IPS-NIHi7 (cell line): ENCODE measurements around the gene AP3B2.
"Not testable (repeated sequence)": the region's sequence is repeated elsewhere in the genome, so short reads cannot be mapped to it uniquely, and the experiment has no call there.

Experiments used
- DNase-seq: peaks from one replicate; pipeline ENCODE4 v3.0.0; 2012; ENCODE audit warnings: mixed read lengths; ENCODE audit errors: extremely low spot score

AP3B2 gene, protein sequence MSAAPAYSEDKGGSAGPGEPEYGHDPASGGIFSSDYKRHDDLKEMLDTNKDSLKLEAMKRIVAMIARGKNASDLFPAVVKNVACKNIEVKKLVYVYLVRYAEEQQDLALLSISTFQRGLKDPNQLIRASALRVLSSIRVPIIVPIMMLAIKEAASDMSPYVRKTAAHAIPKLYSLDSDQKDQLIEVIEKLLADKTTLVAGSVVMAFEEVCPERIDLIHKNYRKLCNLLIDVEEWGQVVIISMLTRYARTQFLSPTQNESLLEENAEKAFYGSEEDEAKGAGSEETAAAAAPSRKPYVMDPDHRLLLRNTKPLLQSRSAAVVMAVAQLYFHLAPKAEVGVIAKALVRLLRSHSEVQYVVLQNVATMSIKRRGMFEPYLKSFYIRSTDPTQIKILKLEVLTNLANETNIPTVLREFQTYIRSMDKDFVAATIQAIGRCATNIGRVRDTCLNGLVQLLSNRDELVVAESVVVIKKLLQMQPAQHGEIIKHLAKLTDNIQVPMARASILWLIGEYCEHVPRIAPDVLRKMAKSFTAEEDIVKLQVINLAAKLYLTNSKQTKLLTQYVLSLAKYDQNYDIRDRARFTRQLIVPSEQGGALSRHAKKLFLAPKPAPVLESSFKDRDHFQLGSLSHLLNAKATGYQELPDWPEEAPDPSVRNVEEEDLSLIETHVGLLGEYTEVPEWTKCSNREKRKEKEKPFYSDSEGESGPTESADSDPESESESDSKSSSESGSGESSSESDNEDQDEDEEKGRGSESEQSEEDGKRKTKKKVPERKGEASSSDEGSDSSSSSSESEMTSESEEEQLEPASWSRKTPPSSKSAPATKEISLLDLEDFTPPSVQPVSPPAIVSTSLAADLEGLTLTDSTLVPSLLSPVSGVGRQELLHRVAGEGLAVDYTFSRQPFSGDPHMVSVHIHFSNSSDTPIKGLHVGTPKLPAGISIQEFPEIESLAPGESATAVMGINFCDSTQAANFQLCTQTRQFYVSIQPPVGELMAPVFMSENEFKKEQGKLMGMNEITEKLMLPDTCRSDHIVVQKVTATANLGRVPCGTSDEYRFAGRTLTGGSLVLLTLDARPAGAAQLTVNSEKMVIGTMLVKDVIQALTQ

DNA sequence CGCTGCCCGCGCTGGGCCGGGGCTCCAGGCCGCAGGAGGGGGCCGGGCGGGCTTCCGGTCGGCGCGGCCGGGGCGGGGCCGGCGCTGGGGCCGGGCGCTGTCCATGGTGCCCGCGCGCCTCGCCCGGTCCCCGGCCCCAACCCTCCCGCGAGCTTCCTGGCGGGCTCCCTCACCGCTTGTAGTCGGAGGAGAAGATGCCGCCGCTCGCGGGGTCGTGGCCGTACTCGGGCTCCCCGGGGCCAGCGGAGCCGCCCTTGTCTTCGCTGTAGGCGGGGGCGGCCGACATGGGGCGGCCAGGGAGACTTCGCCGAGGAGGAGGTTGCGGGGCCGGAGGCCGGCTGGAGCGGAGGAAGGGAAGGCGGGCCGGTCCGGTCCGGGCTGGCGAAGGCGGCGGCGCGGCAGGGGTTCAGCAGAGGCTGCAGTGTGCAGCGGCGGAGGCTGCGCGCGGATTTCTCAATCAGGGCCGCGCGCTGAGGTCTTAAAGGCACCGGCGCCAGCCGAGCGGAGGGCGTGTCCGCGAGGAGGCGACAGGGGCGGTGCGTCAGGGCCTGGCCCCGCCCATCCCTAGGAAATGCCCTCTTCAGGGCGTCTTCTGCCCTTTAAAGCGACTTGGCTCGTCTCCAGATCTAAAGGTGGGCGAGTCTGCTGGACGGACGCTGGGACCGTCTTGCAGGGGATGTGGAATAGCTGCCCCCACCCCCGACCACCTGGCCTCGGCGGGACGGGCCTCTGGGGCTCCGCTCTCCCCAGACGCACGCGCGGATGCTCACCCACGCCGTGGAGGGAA, at the start of gene AP3B2:
TSS of gene AP3B2 (minus strand) at position 455 of the 787 bp plus-strand sequence. CDS start at position 286, 169 bp downstream.
- peak; percentile 96 for DNase-seq

DNA sequence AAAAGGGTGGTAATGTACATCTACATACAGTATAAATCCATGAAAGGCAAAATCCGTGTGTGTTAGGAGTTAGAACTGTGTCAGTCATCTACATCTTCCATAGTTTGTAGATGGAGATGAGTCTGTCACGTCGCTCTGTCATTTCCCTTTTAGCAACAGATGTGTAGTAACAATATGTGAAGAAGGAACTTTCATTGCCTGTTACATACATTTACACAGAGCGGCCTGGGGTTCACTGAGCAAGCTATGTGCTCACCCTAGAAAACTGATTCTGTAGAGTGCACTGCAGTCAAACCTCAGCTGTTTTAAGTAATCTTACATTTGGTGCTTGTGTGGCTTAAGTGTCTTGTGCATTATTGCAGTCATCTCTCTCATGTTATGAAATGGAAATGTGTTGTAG, 41.6 kb upstream of the AP3B2 start:
- DNase-seq: no peak

DNA sequence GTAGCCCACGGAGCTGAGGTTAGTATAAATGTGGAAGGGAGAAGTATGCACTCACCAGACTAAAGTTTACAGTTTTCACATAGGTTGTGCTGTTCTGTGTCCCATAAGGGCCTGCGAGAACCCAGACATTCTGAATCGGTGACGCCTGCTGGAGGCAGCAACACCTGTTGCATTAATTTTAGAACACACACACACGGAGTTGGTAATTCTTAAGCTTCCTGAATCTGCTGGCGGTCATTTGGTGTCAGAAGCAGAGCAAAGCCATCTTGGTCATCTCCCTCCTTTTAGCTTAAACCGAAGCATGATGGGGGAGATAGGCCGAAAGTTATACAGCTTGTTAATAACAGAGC, 41.1 kb upstream of the AP3B2 start:
- no peak for DNase-seq

DNA sequence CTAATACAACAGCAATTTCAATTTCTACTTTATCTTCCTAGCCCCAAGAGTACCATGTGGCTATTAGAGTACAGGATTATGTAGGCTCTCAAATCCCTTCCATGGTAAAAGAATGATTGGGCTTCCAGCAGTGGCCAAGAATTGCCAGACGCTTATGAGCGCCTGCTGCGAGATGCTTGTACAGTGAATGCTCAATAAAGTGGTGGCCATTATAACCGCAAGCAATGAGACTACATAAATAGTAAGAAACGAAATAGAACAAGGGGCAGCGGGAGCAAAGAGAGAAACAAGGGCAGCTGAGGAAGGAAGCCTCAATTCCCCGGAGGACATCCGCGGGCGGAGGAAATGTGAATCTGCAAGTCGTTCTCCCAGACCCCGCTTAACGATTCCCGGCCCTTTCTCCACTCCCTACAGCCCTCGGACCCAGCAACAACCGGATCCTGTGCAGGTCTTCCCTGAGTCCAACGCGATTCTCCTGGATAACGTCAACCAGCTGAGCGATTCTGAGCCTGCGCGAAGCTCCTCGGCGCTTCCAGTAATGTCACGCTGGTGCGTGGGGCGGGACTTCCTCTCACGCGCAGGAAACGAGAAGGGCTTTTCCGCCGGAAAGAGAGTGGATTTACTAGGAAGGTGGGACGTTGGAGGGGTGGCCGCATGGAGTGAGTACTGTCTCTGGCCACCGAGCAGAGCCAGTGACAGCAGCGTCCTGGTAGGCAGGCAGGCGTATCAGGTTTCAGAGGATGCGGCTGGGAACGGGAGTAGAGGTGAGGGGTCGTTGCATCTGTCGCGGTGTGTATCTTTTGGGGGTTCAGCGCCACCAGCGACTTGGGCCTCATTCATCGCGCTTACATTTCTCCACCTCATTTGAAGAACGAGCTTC, 40.5 kb upstream of the AP3B2 start:
- peak; percentile 90 for DNase-seq

DNA sequence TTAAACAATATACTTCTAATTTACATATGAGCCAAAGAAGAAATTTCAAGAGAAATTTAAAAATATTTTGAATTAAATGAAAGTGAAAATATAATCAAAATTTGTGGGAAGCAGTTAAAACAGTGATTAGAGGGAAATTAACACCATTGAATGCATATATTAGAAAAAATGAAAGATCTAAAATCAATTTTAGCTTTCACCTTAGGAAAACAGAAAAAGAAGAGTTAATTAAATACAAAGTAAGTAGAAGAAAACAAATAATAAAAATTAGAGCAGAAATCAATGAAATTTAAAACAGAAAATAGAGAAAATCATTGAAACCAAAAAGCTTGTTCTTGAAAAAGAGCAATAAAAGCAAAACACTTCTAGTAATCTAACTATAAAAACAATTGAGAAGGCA, 38.6 kb upstream of the AP3B2 start:
- no peak for DNase-seq

DNA sequence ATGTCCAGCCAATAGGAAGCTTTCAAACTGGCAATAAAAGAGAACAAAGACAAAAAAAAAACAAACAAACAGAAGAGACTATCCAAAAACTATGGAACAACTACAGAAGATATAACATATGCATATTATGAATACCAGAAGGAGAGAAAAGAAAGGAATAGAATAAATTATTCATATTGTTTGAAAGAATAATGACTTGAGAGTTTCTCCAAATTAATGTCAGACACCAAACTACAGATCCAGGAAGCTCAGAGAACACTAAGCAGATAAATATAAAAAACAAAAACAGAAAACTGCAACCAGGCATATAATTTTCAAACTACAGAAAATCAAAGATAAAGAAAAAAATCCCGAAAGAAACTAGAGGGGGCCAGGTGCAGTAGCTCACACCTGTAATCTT, 34.1 kb upstream of the AP3B2 start:
- DNase-seq: no peak

DNA sequence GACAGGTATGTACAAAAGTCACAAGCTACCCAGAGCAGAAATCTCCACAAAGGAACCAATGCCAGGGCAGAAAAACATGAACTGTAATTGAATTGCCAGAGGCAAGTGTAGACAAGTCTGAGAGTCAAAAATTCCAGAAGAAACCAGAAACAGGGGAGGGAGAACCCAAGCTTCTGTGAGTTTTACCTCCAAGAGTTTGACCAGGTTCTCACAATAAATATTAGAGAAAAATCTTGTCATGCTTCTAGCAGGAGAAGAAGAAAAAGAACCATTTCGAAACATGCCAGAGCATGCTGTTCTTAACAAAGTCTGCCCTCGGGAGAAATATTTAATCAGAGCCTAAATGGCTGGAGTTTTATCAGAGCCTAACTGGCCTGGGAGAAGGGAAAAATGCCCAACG, 32.5 kb upstream of the AP3B2 start:
- DNase-seq: no peak

DNA sequence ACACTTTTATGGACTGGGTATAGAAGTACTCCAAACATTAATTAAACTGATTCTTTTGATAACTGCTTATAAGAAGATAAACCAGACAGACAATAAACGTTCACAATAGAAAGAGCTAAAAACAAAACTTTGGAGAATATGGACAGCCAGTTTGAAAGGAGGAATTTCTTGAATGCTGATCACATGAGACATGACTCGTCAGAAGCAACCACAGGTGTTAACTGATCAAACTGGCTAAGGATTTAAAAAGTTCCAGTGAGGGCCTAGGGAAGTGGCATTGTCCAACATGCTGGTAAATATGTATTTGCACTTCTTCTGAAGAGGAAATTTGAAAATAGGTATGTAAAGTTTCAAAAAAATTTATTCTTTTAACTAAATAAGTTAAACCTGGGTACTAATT, 29.4 kb upstream of the AP3B2 start:
- DNase-seq: no peak

DNA sequence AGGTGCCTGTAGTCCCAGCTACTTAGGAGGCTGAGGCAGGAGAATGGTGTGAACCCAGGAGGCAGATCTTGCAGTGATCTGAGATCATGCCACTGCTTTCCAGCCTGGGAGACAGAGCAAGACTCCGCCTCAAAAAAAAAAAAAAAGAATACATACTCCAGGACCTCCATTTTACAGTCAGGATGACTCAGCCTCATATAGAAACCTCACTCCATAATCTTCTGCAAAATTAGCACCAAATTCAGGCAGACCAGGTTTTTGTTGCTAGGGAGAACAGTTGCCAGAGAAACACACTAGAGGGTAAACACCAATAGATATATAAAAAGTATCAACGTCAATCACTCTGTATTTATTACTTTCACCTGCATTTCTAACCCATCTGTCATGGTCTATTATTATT, 28.3 kb upstream of the AP3B2 start:
- DNase-seq: no peak

DNA sequence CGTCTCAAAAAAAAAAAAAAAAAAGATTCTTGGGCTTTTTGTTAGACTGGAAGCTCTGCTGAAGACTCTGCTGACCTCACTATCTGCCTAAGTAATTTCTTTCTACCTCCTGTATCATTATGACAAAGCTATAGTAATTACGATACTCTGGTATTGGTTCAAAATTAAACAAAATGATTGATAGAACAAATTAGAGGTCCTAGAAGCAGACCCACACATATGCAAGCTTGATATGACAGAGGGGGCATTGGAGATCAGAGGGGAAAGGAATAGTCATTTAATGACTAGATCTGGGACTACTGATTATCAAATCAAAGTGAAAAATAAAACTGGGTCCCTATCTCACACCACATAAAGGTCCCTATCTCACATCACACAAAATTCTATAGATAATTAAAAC, 21.9 kb upstream of the AP3B2 start:
- no peak for DNase-seq

DNA sequence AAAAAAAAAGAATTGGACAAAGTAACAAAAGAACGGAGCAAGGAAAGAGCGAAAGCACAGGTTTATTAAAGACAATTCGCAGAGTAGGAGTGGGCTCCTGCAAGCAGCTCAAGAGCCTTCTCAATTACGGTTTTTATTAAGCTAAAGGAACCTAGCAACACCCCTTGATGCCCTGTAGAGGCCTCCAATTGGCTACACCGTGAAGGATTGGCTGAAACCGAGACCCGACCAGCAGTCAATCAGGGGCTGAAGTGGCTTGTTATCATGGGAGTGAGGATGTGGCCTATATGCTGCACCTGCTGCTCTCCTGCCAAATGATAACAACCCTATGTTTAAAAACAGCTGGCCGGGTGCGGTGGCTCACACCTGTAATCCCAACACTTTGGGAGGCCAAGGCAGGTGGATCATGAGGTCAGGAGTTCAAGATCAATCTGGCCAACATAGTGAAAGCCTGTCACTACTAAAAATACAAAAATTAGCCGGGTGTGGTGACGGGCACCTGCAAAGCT, 20.4 kb upstream of the AP3B2 start:
- no peak for DNase-seq

DNA sequence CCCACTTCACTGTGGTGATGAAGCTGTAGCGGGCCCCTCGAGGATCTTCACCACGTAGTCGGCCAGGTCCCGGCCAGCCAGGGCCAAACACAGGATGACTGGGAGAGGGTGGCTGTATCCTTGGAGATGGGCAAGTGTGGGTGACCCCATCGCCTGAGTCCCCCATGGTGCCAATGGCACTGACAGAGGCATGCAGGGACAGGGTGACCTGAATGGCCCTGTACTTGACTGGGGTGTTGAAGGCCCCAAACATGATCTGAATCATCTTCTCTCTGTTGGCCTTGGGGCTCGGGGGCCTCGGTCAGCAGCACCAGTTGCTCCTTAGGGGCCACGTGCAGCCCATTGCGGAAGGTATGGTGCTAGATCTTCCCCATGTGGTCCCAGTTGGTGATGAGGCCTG, 17.1 kb upstream of the AP3B2 start:
- no peak for DNase-seq

DNA sequence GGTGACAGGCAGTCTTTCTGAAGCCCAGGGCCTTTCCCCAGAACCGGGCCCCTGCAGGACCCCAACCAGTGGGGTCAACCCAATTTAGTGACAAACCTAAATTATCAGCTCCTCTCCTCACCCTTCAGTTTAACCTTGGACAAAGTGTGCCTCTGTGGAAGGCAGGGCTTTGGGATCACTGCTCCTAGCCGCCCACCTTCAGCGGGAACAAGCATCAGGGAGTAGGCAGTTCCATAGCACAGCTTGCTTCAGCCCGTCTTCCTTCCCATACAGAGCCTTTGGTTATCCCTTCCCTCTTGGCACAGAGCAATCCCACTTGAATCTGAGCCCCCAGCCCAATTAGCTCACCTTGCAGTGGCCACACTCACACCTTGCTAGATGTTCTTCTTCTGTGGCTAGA, 5.3 kb upstream of the AP3B2 start:
- no peak for DNase-seq

DNA sequence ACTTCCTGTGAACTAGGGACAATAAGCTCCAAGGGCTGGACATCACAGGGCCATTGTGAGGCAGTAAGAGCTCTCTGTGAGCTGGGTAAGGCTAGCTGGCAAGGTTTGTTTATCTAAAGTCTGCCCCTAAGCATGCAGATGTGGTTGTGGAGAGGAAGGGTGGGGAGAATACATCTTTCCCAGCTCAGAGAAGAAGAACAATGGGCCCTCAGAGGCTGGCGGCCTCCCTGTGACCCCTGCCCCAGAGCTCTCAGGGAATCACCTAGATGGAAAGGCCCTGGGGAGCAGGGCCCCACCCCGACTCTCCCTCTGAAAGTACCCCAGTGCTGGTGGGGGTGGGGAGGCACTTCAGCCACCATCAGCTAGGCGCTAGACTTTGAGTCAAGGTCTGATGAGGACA, 4.3 kb upstream of the AP3B2 start:
- no peak for DNase-seq

DNA sequence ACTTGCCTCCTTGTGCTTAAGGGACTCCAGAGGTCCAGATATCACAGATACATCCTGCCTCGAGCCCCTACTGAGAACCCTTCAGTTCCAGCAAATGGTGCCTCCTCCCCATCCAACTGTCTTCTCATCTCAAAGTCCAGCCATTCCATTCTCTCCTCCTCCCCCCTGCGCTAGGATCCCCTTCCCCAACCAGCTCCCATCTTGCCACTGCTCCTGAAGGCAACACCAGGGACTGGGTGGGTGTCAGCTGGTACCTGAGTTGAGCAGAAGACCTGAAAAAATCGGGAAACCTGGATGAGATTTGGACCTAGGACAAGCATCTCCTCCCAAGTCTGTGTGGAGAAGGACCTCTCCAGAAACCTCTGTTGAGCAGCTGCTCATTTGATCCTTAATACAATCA, 2.4 kb upstream of the AP3B2 start:
- no peak for DNase-seq

DNA sequence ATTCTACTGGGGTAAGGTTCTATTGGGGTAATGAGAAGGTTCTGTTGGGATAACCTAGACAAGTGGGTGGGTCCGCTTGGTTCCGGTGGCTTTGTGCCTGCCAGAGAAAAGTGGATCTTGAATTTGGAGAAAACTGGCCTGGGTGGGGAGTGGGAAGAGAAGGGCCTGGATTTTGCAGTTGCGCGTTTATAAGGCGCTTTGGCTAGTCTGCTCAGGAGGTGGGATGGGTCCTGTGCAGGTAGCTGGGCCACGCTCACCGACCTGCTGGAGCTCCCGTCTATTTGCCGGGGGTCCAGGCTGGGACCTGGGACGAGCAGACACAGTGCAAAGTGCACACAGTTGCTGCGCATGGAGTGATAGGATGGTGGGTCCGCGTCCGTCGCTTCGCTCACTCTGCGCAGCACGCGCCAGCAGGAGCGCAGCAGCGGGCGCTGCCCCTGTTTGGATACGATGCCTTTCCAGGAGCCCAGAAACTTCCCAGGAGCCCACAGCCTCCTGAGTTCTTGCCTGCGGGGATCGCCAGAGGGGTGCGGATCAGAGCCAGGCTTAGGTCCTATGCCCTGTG, 1.3 kb upstream of the AP3B2 start:
- no peak for DNase-seq

DNA sequence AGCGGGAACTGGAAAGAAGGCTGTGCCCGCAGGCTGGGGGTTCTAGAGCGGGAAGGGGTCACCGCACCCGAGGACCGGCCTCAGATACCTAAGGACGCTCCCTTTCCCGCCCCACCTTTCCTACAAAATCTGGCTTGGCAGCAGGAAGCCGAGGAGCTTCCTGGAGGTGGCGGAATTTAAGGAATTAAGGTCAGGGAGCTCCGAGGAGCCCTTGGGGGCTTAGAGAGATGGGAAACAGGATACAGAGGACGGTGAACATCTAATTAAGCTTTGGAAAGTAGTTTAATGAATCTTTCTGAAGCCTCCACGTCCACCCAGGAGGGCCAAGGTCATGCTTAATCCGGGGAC, 507 bp upstream of the AP3B2 start:
- peak; percentile 45 for DNase-seq

DNA sequence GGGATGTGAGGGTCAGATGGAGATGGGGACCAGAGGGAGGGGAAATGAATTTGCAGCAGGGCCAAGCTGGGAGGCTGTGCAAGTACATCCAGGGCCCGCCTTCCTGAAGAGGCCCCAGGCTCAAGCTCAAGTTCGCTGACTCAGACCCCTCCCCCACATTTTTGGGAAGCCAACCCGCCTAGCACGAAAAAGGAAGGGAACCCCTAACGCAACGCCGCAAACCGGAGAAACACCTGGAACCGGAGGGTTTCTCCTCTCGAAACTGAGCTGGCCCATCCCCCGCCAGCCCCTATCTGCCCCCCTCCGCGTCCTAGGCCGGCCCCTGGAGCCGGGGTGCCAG, 624 bp downstream of the AP3B2 start:
- DNase-seq: peak; percentile 74

DNA sequence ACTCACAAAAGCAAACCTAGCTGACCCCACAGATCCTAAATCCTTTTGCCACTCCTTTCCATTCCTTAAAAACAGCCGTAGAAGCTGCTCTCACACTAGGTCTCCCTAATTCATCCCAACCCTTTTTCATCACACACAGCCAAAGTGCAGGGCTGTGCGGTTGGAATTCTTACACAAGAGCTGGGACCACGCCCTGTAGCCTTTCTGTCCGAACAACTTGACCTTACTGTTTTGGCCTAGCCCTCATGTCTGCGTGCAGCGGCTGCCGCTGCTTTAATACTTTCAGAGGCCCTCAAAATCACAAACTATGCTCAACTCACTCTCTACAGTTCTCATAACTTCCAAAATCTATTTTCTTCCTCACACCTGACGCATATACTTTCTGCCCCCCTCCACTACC, 3.8 kb downstream of the AP3B2 start:
- not testable (repeated sequence) for DNase-seq

DNA sequence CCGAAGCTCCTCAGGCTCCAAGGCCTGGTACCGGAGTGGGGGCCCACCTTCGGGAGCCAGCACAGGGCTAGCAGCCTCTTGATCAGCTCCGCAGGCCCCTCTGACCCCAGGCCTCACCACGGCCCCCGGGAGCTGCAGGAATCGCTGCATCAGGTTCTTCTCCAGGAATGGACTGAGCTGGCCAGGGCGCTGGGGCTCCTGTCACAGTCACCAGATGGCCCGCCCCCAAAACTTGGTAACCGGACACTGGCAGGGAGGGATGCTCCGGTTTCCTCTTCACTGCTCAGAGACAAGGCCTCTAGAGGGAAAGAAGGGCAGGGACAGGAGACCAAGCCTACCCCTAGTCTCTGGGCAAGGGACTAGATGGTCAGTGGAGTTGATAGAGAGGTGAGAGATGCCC, 9.9 kb downstream of the AP3B2 start:
- peak; percentile 66 for DNase-seq
